ENCODE data around the gene RNU4-1.

RNU4-1 gene

DNA sequence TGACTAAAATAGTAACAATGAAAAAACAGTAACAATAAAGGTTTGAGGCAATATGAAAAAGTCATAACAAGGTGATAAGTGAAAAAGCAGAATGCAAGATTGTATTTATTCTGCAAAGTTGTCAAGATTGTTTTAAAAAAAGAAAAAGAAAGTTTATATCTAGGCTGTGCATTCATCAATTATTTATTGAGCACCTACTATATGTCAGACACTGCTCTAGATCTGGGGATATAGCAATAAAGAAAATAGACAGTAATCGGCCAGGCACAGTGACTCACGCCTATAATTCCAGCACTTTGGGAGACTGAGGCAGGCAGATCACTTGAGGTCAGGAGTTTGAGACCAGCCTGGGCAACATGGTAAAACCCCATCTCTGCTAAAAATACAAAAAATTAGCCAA, 30.7 kb upstream of the RNU4-1 start:
- no peak overlapping the region for H2BK120ac ChIP-seq (ENCODE audit: low read depth, low read length)
- peaks cover 0 to 17% of the 10 kb centered on the region in 2 experiments for H3K27me3 ChIP-seq (ENCODE audit: control insufficient read depth in 1 of 2, insufficient read depth in 1 of 2, low read length in 2 of 2)
- no peak overlapping the region for H4K91ac ChIP-seq (ENCODE audit: low read length)
- no peak overlapping the region for H3K4ac ChIP-seq (ENCODE audit: low read depth in 1 of 2, low read length in 2 of 2)
- H2BK5ac ChIP-seq (ENCODE audit: low read depth, low read length, poor library complexity, severe bottlenecking) = no peak overlapping the region
- no peak overlapping the region for H2BK15ac ChIP-seq (ENCODE audit: low read depth, poor library complexity, severe bottlenecking)
- no peak overlapping the region for H3K14ac ChIP-seq (ENCODE audit: low read length in 2 of 2)
- 92% methylated on average over 2 of the region's 2 CpGs for WGBS
- H2AFZ ChIP-seq (ENCODE audit: low read depth, low read length) = no peak overlapping the region
- no peak overlapping the region for H3K18ac ChIP-seq (ENCODE audit: low read depth in 1 of 2, low read length in 2 of 2)
- no peak overlapping the region for H2AK5ac ChIP-seq (ENCODE audit: low read length, severe bottlenecking)
- H3K4me1 ChIP-seq (ENCODE audit: control insufficient read depth, insufficient read depth, low read depth, low read length) = peaks cover 4% of the 10 kb centered on the region
- no peaks in the 10 kb centered on the region for H3K36me3 ChIP-seq (ENCODE audit: control insufficient read depth in 1 of 2, insufficient read depth in 2 of 2, low read depth in 1 of 2, low read length in 2 of 2)
- H3K9ac ChIP-seq (ENCODE audit: low read length) = no peak overlapping the region
- no peaks in the 10 kb centered on the region for H3K79me1 ChIP-seq (replicated peaks; ENCODE audit: low read length, poor library complexity, severe bottlenecking)
- no peak overlapping the region for H4K8ac ChIP-seq (ENCODE audit: low read length)
- no peaks in the 10 kb centered on the region for H3K9me3 ChIP-seq (ENCODE audit: control insufficient read depth, low read length)
- H2BK12ac ChIP-seq (ENCODE audit: low read length in 2 of 2) = no peak overlapping the region
- H3K27ac ChIP-seq (ENCODE audit: low read length, poor library complexity, severe bottlenecking) = no peak overlapping the region
- DNase-seq = no peak
- no peak overlapping the region for H3K4me3 ChIP-seq (ENCODE audit: insufficient read depth in 1 of 2, low read depth in 1 of 2, low read length in 2 of 2)
- no peak overlapping the region for H3K4me2 ChIP-seq (ENCODE audit: low read length, poor library complexity, severe bottlenecking)
- no peak overlapping the region for H3K23ac ChIP-seq (ENCODE audit: low read length in 2 of 2)

DNA sequence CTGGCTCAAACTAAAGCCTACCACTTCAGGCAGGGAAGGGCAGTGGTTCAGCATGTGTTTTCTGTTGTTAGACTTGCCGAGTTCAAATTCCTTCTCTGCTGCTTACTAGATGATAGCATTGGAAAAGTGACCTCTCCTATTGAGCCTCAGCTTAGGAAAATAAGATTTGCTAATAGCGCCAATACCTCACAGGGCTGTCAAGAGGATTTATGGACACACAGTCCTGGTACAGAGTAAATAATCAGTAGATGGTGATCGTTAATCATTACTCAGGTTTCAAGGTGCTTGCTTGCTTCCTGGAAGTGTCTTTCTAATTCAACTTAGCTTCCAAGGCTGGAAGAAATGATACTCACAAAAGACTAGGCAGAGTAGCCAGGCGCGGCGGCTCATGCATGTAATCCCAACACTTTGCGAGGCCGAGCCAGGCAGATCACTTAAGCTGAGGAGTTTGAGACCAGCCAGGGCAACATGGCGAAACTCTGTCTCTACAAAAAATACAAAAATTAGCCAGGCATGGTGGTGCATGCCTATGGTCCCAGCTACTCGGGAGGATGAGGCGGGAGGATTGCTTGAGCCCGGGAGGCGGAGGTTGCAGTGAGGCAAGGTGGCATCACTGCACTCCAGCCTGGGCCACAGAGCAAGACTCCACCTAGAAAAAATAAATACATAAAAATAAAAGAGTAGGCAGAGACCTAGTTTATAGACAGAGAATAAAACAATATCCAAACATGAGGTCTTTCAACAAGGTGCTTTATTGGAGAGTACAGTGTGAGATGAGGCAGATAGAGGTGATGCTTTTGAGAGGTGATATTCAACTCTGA, 28.6 kb upstream of the RNU4-1 start:
- H2BK120ac ChIP-seq (ENCODE audit: low read depth, low read length) = no peak overlapping the region
- WGBS = 87% methylated on average over 11 of the region's 13 CpGs
- H3K36me3 ChIP-seq (ENCODE audit: control insufficient read depth in 1 of 2, insufficient read depth in 2 of 2, low read depth in 1 of 2, low read length in 2 of 2) = no peaks in the 10 kb centered on the region

DNA sequence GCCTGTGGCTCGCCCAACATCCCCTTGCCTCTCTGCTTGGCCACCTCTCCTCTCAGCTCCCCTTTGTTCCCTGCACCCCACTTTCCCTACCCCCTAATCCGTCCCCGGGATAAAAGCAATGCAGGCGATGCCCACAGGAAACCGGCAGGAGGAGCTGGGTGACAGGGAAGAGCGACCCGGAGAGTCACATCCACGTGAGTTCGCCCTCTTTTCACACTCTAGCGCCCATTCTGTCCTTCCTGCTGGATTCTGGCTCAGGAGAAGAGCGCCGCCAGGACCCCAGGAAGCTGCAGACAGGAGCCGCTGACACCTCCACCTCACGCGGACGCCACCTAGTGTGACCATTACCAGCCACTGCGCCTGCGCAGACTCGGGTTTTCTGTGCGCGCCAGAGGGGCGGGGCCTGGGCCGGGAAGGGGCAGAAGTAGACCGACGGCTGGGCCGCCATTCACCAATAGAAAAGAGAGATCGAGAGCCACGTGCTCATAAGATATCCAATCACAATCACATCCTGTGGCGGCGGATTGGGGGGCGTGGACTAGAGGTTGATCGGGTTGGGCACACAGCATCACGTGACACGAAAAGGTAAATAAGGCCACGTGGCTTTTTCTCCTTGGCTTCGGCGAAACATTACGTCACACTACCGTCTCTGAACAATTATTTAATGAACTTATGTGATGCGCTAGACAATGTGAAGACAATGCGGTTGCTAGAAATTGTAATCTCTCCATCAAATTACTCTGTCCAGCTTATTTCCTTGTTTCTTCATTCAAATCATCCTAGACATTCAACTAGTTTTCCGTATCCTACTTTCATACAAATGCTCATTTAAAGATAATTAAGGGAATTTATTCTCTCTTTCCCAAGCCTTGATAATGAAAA, 24.4 kb upstream of the RNU4-1 start:
- Histone ChIP-seq H2AK5ac (ENCODE audit: low read length, severe bottlenecking) (peak overlapping the region; percentile 35), H3K23ac (ENCODE audit: low read length in 2 of 2) (no peak overlapping the region), H2BK15ac (ENCODE audit: low read depth, poor library complexity, severe bottlenecking) (peak overlapping the region; percentile 9), H3K36me3 (ENCODE audit: control insufficient read depth in 1 of 2, insufficient read depth in 2 of 2, low read depth in 1 of 2, low read length in 2 of 2) (no peaks in the 10 kb centered on the region), H3K9ac (ENCODE audit: low read length) (peak overlapping the region; percentile 93), H3K18ac (ENCODE audit: low read depth in 1 of 2, low read length in 2 of 2) (peak overlapping the region; percentile 67 to 87), H3K4me1 (ENCODE audit: control insufficient read depth, insufficient read depth, low read depth, low read length) (peaks cover 5% of the 10 kb centered on the region), H3K27ac (ENCODE audit: low read length, poor library complexity, severe bottlenecking) (peak overlapping the region; percentile 66), H4K8ac (ENCODE audit: low read length) (peak overlapping the region; percentile 98), H3K9me3 (ENCODE audit: control insufficient read depth, low read length) (no peaks in the 10 kb centered on the region), H3K4me2 (ENCODE audit: low read length, poor library complexity, severe bottlenecking) (peak overlapping the region; percentile 94), H3K79me1 (replicated peaks; ENCODE audit: low read length, poor library complexity, severe bottlenecking) (peaks cover 2% of the 10 kb centered on the region), H4K91ac (ENCODE audit: low read length) (peak overlapping the region; percentile 70), H3K4ac (ENCODE audit: low read depth in 1 of 2, low read length in 2 of 2) (peak overlapping the region; percentile 59 to 73), H2BK12ac (ENCODE audit: low read length in 2 of 2) (no peak overlapping the region), H3K27me3 (ENCODE audit: control insufficient read depth in 1 of 2, insufficient read depth in 1 of 2, low read length in 2 of 2) (peaks cover 0 to 10% of the 10 kb centered on the region in 2 experiments), H3K4me3 (ENCODE audit: insufficient read depth in 1 of 2, low read depth in 1 of 2, low read length in 2 of 2) (peak overlapping the region; percentile 68 to 87), H2BK120ac (ENCODE audit: low read depth, low read length) (no peak overlapping the region), H2BK5ac (ENCODE audit: low read depth, low read length, poor library complexity, severe bottlenecking) (no peak overlapping the region), H3K14ac (ENCODE audit: low read length in 2 of 2) (no peak overlapping the region), H2AFZ (ENCODE audit: low read depth, low read length) (peak overlapping the region; percentile 98)
- under 1% methylated on average over 20 of the region's 42 CpGs for WGBS
- DNase-seq = peak; percentile 99

More for the DNA sequence above, 28.6 kb upstream of the RNU4-1 start:
- Histone ChIP-seq H3K79me1 (replicated peaks; ENCODE audit: low read length, poor library complexity, severe bottlenecking) (peaks cover 2% of the 10 kb centered on the region), H4K91ac (ENCODE audit: low read length) (no peak overlapping the region), H3K4me2 (ENCODE audit: low read length, poor library complexity, severe bottlenecking) (no peak overlapping the region), H2BK5ac (ENCODE audit: low read depth, low read length, poor library complexity, severe bottlenecking) (no peak overlapping the region), H3K14ac (ENCODE audit: low read length in 2 of 2) (no peak overlapping the region), H2AK5ac (ENCODE audit: low read length, severe bottlenecking) (no peak overlapping the region), H2BK12ac (ENCODE audit: low read length in 2 of 2) (no peak overlapping the region), H3K4me1 (ENCODE audit: control insufficient read depth, insufficient read depth, low read depth, low read length) (peaks cover 9% of the 10 kb centered on the region), H3K27me3 (ENCODE audit: control insufficient read depth in 1 of 2, insufficient read depth in 1 of 2, low read length in 2 of 2) (peaks cover 0 to 10% of the 10 kb centered on the region in 2 experiments), H3K23ac (ENCODE audit: low read length in 2 of 2) (no peak overlapping the region), H3K27ac (ENCODE audit: low read length, poor library complexity, severe bottlenecking) (no peak overlapping the region), H3K4ac (ENCODE audit: low read depth in 1 of 2, low read length in 2 of 2) (no peak overlapping the region), H3K9ac (ENCODE audit: low read length) (no peak overlapping the region), H3K9me3 (ENCODE audit: control insufficient read depth, low read length) (no peaks in the 10 kb centered on the region), H2BK15ac (ENCODE audit: low read depth, poor library complexity, severe bottlenecking) (no peak overlapping the region), H2AFZ (ENCODE audit: low read depth, low read length) (no peak overlapping the region), H3K4me3 (ENCODE audit: insufficient read depth in 1 of 2, low read depth in 1 of 2, low read length in 2 of 2) (no peak overlapping the region), H4K8ac (ENCODE audit: low read length) (no peak overlapping the region), H3K18ac (ENCODE audit: low read depth in 1 of 2, low read length in 2 of 2) (no peak overlapping the region)
- no peak for DNase-seq

DNA sequence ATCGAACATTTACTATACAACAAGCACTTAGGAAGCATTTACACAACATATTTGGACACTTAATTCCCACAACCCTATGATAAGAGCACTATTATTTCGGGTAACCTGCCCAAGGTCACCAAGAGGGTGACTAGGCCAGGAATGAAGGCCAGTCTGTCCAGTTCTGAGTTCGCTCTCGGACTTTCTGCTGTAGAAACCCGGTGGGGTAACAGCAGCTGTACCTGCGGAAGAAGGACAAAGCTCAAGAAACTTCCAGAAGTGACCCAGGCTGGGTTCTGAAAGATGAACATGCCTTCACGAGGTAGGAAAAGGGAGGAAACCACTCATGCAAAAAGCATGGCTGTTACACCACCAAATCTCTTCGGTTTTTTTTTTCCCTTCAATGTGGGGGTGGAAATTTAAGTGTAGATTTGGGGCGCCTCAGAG, 23.8 kb upstream of the RNU4-1 start:
- Histone ChIP-seq H2BK120ac (ENCODE audit: low read depth, low read length) (no peak overlapping the region), H3K27ac (ENCODE audit: low read length, poor library complexity, severe bottlenecking) (peak overlapping the region; percentile 66), H3K36me3 (ENCODE audit: control insufficient read depth in 1 of 2, insufficient read depth in 2 of 2, low read depth in 1 of 2, low read length in 2 of 2) (no peaks in the 10 kb centered on the region), H2AFZ (ENCODE audit: low read depth, low read length) (peak overlapping the region; percentile 98), H3K4ac (ENCODE audit: low read depth in 1 of 2, low read length in 2 of 2) (peak overlapping the region; percentile 59 to 73), H2BK12ac (ENCODE audit: low read length in 2 of 2) (no peak overlapping the region), H2BK15ac (ENCODE audit: low read depth, poor library complexity, severe bottlenecking) (peak overlapping the region; percentile 63), H3K4me1 (ENCODE audit: control insufficient read depth, insufficient read depth, low read depth, low read length) (peaks cover 5% of the 10 kb centered on the region), H4K8ac (ENCODE audit: low read length) (peak overlapping the region; percentile 98), H3K4me3 (ENCODE audit: insufficient read depth in 1 of 2, low read depth in 1 of 2, low read length in 2 of 2) (peak overlapping the region; percentile 68 to 87), H3K14ac (ENCODE audit: low read length in 2 of 2) (no peak overlapping the region), H2BK5ac (ENCODE audit: low read depth, low read length, poor library complexity, severe bottlenecking) (no peak overlapping the region), H3K4me2 (ENCODE audit: low read length, poor library complexity, severe bottlenecking) (peak overlapping the region; percentile 94), H4K91ac (ENCODE audit: low read length) (no peak overlapping the region), H3K9ac (ENCODE audit: low read length) (peak overlapping the region; percentile 93), H3K9me3 (ENCODE audit: control insufficient read depth, low read length) (no peaks in the 10 kb centered on the region), H3K23ac (ENCODE audit: low read length in 2 of 2) (no peak overlapping the region), H3K79me1 (replicated peaks; ENCODE audit: low read length, poor library complexity, severe bottlenecking) (peaks cover 2% of the 10 kb centered on the region), H3K27me3 (ENCODE audit: control insufficient read depth in 1 of 2, insufficient read depth in 1 of 2, low read length in 2 of 2) (peaks cover 0 to 6% of the 10 kb centered on the region in 2 experiments), H3K18ac (ENCODE audit: low read depth in 1 of 2, low read length in 2 of 2) (peak overlapping the region in 1 of 2 experiments; percentile 67), H2AK5ac (ENCODE audit: low read length, severe bottlenecking) (peak overlapping the region; percentile 96)
- DNase-seq = no peak
- WGBS = 68% methylated on average over 7 of the region's 9 CpGs
